GM12878 (cell line): ENCODE results near the gene CLCN7. TPM values are rescaled to one million over a fixed set of nuclear protein-coding genes. Genes with fewer than 3 reads are reported as not detected.

Experiments used
- ATAC-seq: fragments of 200-7000 bp; cut with Tn5 transposase; 3 replicates; pipeline ENCODE4 v1.9.1; 2020; ENCODE audit warnings: mild to moderate bottlenecking, moderate library complexity
- BruUV-seq: library from RNA; stranded (reverse); fragments of 400-500 nt; replicated peaks from 2 replicates; lab custom pipeline; 2021; lab: Mats Ljungman, UMichigan
- CTCF ChIA-PET: fragments of 300-600 bp; sonication (Branson Sonifier 250); formaldehyde crosslinking; extraction: SDS; loops from one replicate; lab custom pipeline; 2021; ENCODE audit warnings: inconsistent platforms; lab: Yijun Ruan, JAX
- POLR2A ChIA-PET: fragments of 350-600 bp; formaldehyde crosslinking; extraction: SDS; loops from one replicate; lab custom pipeline; 2021; ENCODE audit warnings: inconsistent platforms; lab: Charles Lee
- RAD21 ChIA-PET: fragments of 300-600 bp; sonication (Branson Sonifier 250); formaldehyde crosslinking; loops from one replicate; lab custom pipeline; 2023; ENCODE audit warnings: antibody characterized with exemption; ENCODE audit not compliant: unreplicated experiment; lab: Charles Lee
- SMC1A ChIA-PET: fragments of 300-600 bp; sonication (Branson Sonifier 250); formaldehyde crosslinking; loops from one replicate; lab custom pipeline; 2023; ENCODE audit not compliant: unreplicated experiment, uncharacterized antibody; lab: Charles Lee
- DNase-seq: peaks from one replicate; pipeline ENCODE4 v3.0.0-alpha.2; 2011; ENCODE audit warnings: low read depth, low spot score
- FAIRE-seq: peaks from 3 replicates; lab custom pipeline; 2011; peaks lifted over from hg19 to GRCh38; lab: Jason Lieb, UNC
- H2AFZ ChIP-seq: 2 replicates; pipeline ENCODE4 v1.6.0; 2011; ENCODE audit warnings: low read depth, low read length, control low read depth; ENCODE audit not compliant: control insufficient read depth
- H3K27ac ChIP-seq: 2 replicates; pipeline ENCODE4 v1.5.1; 2011; ENCODE audit warnings: control low read depth; ENCODE audit not compliant: control insufficient read depth, insufficient read depth
- H3K27me3 ChIP-seq, 2 experiments: replicated peaks in 1 of 2; 2 replicates each; pipeline versions ENCODE4 v1.6.0 to v1.6.1; 2011; ENCODE audit warnings: low read length in 1 of 2; ENCODE audit not compliant: control insufficient read depth in 2 of 2, insufficient read depth in 2 of 2
- H3K36me3 ChIP-seq, 2 experiments: 2 replicates each; pipeline ENCODE4 v1.5.1; 2011; ENCODE audit warnings: low read length in 1 of 2; ENCODE audit not compliant: control insufficient read depth in 2 of 2, insufficient read depth in 2 of 2
- H3K4me1 ChIP-seq: 2 replicates; pipeline ENCODE4 v1.6.1; 2011; ENCODE audit warnings: mild to moderate bottlenecking, low read length, moderate library complexity, mixed read lengths; ENCODE audit not compliant: control insufficient read depth, insufficient read depth
- H3K4me2 ChIP-seq: 2 replicates; pipeline ENCODE4 v1.6.0; 2011; ENCODE audit warnings: control low read depth; ENCODE audit not compliant: control insufficient read depth, insufficient read depth
- H3K4me3 ChIP-seq: fragments of 200-600 bp; sonication (generic); 2 replicates; pipeline ENCODE4 v1.5.1; 2016
- H3K79me2 ChIP-seq: 2 replicates; pipeline ENCODE4 v1.6.0; 2011; ENCODE audit warnings: low read length; ENCODE audit not compliant: control insufficient read depth, insufficient read depth
- H3K9ac ChIP-seq: 2 replicates; pipeline ENCODE4 v1.8.0; 2011; ENCODE audit warnings: low read length, control low read depth, mixed read lengths; ENCODE audit not compliant: control insufficient read depth, insufficient read depth
- H3K9me3 ChIP-seq: replicated peaks from 3 replicates; pipeline ENCODE4 v1.5.1; 2011; ENCODE audit warnings: mild to moderate bottlenecking, low read length; ENCODE audit not compliant: control insufficient read depth, insufficient read depth
- H4K20me1 ChIP-seq: 2 replicates; pipeline ENCODE4 v1.6.0; 2011; ENCODE audit not compliant: control insufficient read depth, insufficient read depth
- BCL11A ChIP-seq: IDR thresholded peaks from 2 replicates; pipeline ENCODE4 v1.6.1; 2011; ENCODE audit warnings: low read depth, low read length
- BMI1 ChIP-seq: fragments of 450-650 bp; IDR thresholded peaks from 2 replicates; pipeline ENCODE4 v1.6.1; 2016; ENCODE audit warnings: mild to moderate bottlenecking, moderate library complexity, borderline replicate concordance
- CBX5 ChIP-seq: sonication (generic); IDR thresholded peaks from 2 replicates; pipeline ENCODE4 v1.6.1; 2016; ENCODE audit warnings: low read depth, moderate library complexity, mild to moderate bottlenecking, inconsistent platforms
- EP300 ChIP-seq, 2 experiments: fragments of 150-350 bp in 1 of 2; IDR thresholded peaks; 2 replicates each; pipeline ENCODE4 v1.6.1; 2011 to 2012; ENCODE audit warnings: low read depth in 2 of 2, low read length in 2 of 2, borderline replicate concordance in 1 of 2, improper control_type of control experiment in 1 of 2, inconsistent platforms in 1 of 2; ENCODE audit not compliant: control insufficient read depth in 1 of 2
- FOS ChIP-seq: IDR thresholded peaks from 3 replicates; pipeline ENCODE4 v1.6.1; 2011; ENCODE audit warnings: borderline replicate concordance; ENCODE audit not compliant: insufficient read length; ENCODE audit errors: extremely low read depth
- GATAD2B ChIP-seq: fragments of 450-650 bp; conservative IDR thresholded peaks from 2 replicates; pipeline ENCODE4 v1.6.1; 2017; ENCODE audit warnings: low read depth, mild to moderate bottlenecking, moderate library complexity
- JUNB ChIP-seq: IDR thresholded peaks from 2 replicates; pipeline ENCODE4 v1.6.1; 2016; ENCODE audit warnings: antibody characterized with exemption, mild to moderate bottlenecking
- LARP7 ChIP-seq: fragments of 450-650 bp; IDR thresholded peaks from 2 replicates; pipeline ENCODE4 v1.6.1; 2017; ENCODE audit warnings: mild to moderate bottlenecking
- POLR2AphosphoS5 ChIP-seq: IDR thresholded peaks from 2 replicates; pipeline ENCODE4 v1.6.1; 2011; ENCODE audit warnings: mild to moderate bottlenecking, low read length, inconsistent platforms
- RAD21 ChIP-seq: IDR thresholded peaks from 2 replicates; pipeline ENCODE4 v1.6.1; 2011; ENCODE audit warnings: mild to moderate bottlenecking, low read depth, low read length, moderate library complexity; ENCODE audit not compliant: insufficient read depth
- RUNX3 ChIP-seq: IDR thresholded peaks from 2 replicates; pipeline ENCODE4 v1.6.1; 2012; ENCODE audit warnings: low read length, inconsistent platforms
- SKIL ChIP-seq: fragments of 450-650 bp; IDR thresholded peaks from 2 replicates; pipeline ENCODE4 v1.6.1; 2017; ENCODE audit warnings: mild to moderate bottlenecking, low read depth, inconsistent platforms; ENCODE audit not compliant: poor library complexity, severe bottlenecking
- SREBF1 ChIP-seq: IDR thresholded peaks from 2 replicates; pipeline ENCODE4 v1.6.1; 2012; ENCODE audit warnings: mild to moderate bottlenecking, low read length
- SUPT20H ChIP-seq: IDR thresholded peaks from 2 replicates; pipeline ENCODE4 v1.6.1; 2011; ENCODE audit warnings: low read depth, mild to moderate bottlenecking, low read length, moderate library complexity, borderline replicate concordance; ENCODE audit not compliant: control insufficient read depth
- TBL1XR1 ChIP-seq: IDR thresholded peaks from 2 replicates; pipeline ENCODE4 v1.6.1; 2012; ENCODE audit warnings: low read depth, low read length, improper control_type of control experiment
- ZNF217 ChIP-seq: fragments of 450-650 bp; IDR thresholded peaks from 2 replicates; pipeline ENCODE4 v1.6.1; 2017; ENCODE audit warnings: antibody characterized with exemption, mild to moderate bottlenecking
- WGBS: methylation state at CpG from one replicate; pipeline ENCODE4 v1.1.6; 2016; ENCODE audit warnings: low lambda C conversion rate; ENCODE audit not compliant: insufficient replicate concordance, insufficient coverage; ENCODE audit errors: missing lambda C conversion rate; 5-methylcytosine and 5-hydroxymethylcytosine counted together
- in situ Hi-C: fragments of 300-500 bp; cut with MboI; formaldehyde crosslinking; loops from 9 replicates; pipeline ENCODE4 v1.14.3; 2018; ENCODE audit warnings: mixed read lengths
- intact Hi-C: fragments of 100-400 bp; cut with micrococcal nuclease; formaldehyde crosslinking; loops from one replicate; pipeline ENCODE4 v1.14.2; 2022; ENCODE audit not compliant: unreplicated experiment
- polyA plus RNA-seq, 11 experiments: library from polyadenylated mRNA; depleted of rRNA in 4 of 11; unstranded in 6 of 11; stranded (reverse) in 5 of 11; fragments of >200 nt; fragmentation: Nextera tagmentation in 4 of 11; fragmentation: Illumina TruSeq in 1 of 11; extraction: Ambion mirVana in 4 of 11; extraction: Trizol in 1 of 11; gene quantifications; 1 replicate in 1 of 11; 2 replicates in 10 of 11; pipeline versions ENCODE4 v1.2.1 to v1.2.3, GENCODE V29; 2011 to 2016; ENCODE audit warnings: inconsistent platforms in 2 of 11, missing spikeins in 2 of 11, low read depth in 1 of 11
- total RNA-seq, 4 experiments: library from RNA; depleted of rRNA in 3 of 4; stranded (reverse); fragments of >200 nt in 3 of 4; fragmentation: Illumina TruSeq in 1 of 4; extraction: Trizol in 1 of 4; gene quantifications; 2 replicates each; pipeline versions ENCODE4 v1.2.1 to v1.2.3, GENCODE V29; 2013 to 2021
- TF ChIP-seq, protein P1 (sequence below): fragments of 450-650 bp; IDR thresholded peaks from 2 replicates; pipeline ENCODE4 v1.6.1; 2018; ENCODE audit warnings: mild to moderate bottlenecking, low read depth, moderate library complexity; ENCODE audit not compliant: partially characterized antibody
- TF ChIP-seq, protein P2 (sequence below): IDR thresholded peaks from 2 replicates; pipeline ENCODE4 v1.6.1; 2012; ENCODE audit warnings: mild to moderate bottlenecking, low read depth, low read length

The CLCN7 gene
- total and polyA plus RNA-seq, 10 of the 15 experiments (the other 5 are each of a cell fraction or from before 2014, with no cell fraction given), result 0.04 to 62.5 (median 19.9) TPM

DNA sequence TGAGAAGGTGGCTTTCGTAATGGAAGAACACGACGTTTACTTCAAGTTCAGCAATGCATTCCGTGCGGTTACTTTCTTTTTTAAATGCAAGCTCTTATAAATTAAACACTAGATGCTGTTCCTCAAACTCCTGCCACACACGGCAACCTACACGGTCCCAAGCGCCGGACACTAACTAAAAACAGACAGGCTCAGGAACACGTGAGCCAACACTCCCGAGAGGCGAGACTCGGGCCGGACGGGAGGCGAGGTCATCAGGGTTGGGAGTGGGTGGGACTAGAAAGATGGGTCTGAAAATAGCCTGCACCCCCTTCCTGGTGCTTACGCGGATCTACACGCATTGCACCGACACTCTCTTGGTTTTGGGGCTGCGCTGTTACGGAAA lies 6.4 kb downstream of the CLCN7 start:
- Histone ChIP-seq H3K36me3 (no peaks in the 10 kb centered on the region), H3K4me3 (no peak overlapping the region), H2AFZ (no peak overlapping the region), H4K20me1 (no peaks in the 10 kb centered on the region), H3K9ac (no peak overlapping the region), H3K9me3 (no peaks in the 10 kb centered on the region), H3K4me1 (peaks cover 16% of the 10 kb centered on the region), H3K79me2 (peaks cover 42% of the 10 kb centered on the region), H3K27me3 (no peaks in the 10 kb centered on the region), H3K4me2 (no peak overlapping the region), H3K27ac (no peak overlapping the region)
- POLR2A ChIA-PET, result interaction anchor here (0.5 kb wide), 1 partner anchor 12 kb away, joined by 3 read pairs; no protein-coding TSS in a partner anchor
- SMC1A ChIA-PET, result no interaction called here
- DNase-seq, result no peak
- 93% methylated on average over 22 of the region's 22 CpGs for whole genome bisulfite sequencing
- intact Hi-C loops, result no loop called here
- no peak for ATAC-seq
- RAD21 ChIA-PET, result no interaction called here
- no peak for FAIRE-seq
- CTCF ChIA-PET, result no interaction called here
- no TSS peak for BruUV-seq
- in situ Hi-C loops, result no loop called here
- no peak for TF ChIP-seq GATAD2B
- TF ChIP-seq, protein P1, sequence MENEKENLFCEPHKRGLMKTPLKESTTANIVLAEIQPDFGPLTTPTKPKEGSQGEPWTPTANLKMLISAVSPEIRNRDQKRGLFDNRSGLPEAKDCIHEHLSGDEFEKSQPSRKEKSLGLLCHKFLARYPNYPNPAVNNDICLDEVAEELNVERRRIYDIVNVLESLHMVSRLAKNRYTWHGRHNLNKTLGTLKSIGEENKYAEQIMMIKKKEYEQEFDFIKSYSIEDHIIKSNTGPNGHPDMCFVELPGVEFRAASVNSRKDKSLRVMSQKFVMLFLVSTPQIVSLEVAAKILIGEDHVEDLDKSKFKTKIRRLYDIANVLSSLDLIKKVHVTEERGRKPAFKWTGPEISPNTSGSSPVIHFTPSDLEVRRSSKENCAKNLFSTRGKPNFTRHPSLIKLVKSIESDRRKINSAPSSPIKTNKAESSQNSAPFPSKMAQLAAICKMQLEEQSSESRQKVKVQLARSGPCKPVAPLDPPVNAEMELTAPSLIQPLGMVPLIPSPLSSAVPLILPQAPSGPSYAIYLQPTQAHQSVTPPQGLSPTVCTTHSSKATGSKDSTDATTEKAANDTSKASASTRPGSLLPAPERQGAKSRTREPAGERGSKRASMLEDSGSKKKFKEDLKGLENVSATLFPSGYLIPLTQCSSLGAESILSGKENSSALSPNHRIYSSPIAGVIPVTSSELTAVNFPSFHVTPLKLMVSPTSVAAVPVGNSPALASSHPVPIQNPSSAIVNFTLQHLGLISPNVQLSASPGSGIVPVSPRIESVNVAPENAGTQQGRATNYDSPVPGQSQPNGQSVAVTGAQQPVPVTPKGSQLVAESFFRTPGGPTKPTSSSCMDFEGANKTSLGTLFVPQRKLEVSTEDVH, result no peak
- TF ChIP-seq BMI1, result no peak
- no peak for TF ChIP-seq JUNB
- TF ChIP-seq TBL1XR1, result no peak
- TF ChIP-seq RAD21, result no peak
- no peak for TF ChIP-seq SKIL
- TF ChIP-seq SREBF1, result no peak
- no peak for TF ChIP-seq RUNX3
- TF ChIP-seq, protein P2, sequence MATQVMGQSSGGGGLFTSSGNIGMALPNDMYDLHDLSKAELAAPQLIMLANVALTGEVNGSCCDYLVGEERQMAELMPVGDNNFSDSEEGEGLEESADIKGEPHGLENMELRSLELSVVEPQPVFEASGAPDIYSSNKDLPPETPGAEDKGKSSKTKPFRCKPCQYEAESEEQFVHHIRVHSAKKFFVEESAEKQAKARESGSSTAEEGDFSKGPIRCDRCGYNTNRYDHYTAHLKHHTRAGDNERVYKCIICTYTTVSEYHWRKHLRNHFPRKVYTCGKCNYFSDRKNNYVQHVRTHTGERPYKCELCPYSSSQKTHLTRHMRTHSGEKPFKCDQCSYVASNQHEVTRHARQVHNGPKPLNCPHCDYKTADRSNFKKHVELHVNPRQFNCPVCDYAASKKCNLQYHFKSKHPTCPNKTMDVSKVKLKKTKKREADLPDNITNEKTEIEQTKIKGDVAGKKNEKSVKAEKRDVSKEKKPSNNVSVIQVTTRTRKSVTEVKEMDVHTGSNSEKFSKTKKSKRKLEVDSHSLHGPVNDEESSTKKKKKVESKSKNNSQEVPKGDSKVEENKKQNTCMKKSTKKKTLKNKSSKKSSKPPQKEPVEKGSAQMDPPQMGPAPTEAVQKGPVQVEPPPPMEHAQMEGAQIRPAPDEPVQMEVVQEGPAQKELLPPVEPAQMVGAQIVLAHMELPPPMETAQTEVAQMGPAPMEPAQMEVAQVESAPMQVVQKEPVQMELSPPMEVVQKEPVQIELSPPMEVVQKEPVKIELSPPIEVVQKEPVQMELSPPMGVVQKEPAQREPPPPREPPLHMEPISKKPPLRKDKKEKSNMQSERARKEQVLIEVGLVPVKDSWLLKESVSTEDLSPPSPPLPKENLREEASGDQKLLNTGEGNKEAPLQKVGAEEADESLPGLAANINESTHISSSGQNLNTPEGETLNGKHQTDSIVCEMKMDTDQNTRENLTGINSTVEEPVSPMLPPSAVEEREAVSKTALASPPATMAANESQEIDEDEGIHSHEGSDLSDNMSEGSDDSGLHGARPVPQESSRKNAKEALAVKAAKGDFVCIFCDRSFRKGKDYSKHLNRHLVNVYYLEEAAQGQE, result no peak
- TF ChIP-seq CBX5, result no peak
- TF ChIP-seq EP300 (IDR thresholded peaks at IDR 0.05; ENCODE audit: borderline replicate concordance in 1 of 2, control insufficient read depth in 1 of 2, low read depth in 2 of 2, low read length in 2 of 2), result no peak
- no peak for TF ChIP-seq POLR2AphosphoS5
- TF ChIP-seq LARP7, result no peak
- no peak for TF ChIP-seq ZNF217
- no peak for TF ChIP-seq FOS
- TF ChIP-seq BCL11A, result no peak
- no peak for TF ChIP-seq SUPT20H
